T-helper 9 cell (primary cell): ENCODE data around the gene CCDC51.

Experiments used
- DNase-seq: peaks from one replicate; pipeline ENCODE4 v3.0.0-alpha.2; 2020

The CCDC51 gene

GRCh38 chr3:48418140-48418539 lies 21.8 kb downstream of the CCDC51 start:
- no peak for DNase-seq

GRCh38 chr3:48417529-48418108 lies 22.3 kb downstream of the CCDC51 start:
- DNase-seq = no peak

GRCh38 chr3:48416546-48416945 lies 23.4 kb downstream of the CCDC51 start:
- no peak for DNase-seq

GRCh38 chr3:48416091-48416505 lies 23.8 kb downstream of the CCDC51 start:
- DNase-seq = no peak

GRCh38 chr3:48415251-48415953 lies 24.5 kb downstream of the CCDC51 start:
- no peak for DNase-seq

- DNase-seq = no peak
These were observed 25.3 kb downstream of the CCDC51 start for GRCh38 chr3:48414376-48415250.

- no peak for DNase-seq
These were observed 26.3 kb downstream of the CCDC51 start for GRCh38 chr3:48413611-48414010.

GRCh38 chr3:48413086-48413485 lies 26.8 kb downstream of the CCDC51 start:
- no peak for DNase-seq

GRCh38 chr3:48412375-48413001 lies 27.4 kb downstream of the CCDC51 start:
- no peak for DNase-seq

GRCh38 chr3:48411606-48412374 lies 28.1 kb downstream of the CCDC51 start:
- no peak for DNase-seq

- DNase-seq = no peak
These were observed 28.8 kb downstream of the CCDC51 start for GRCh38 chr3:48411041-48411588.

GRCh38 chr3:48410205-48411040 lies 29.5 kb downstream of the CCDC51 start:
- no peak for DNase-seq

- no peak for DNase-seq
These were observed 30.4 kb downstream of the CCDC51 start for GRCh38 chr3:48409291-48410201.

GRCh38 chr3:48408823-48409281 lies 31.1 kb downstream of the CCDC51 start:
- no peak for DNase-seq

GRCh38 chr3:48407542-48408099 lies 32.3 kb downstream of the CCDC51 start:
- DNase-seq = no peak

GRCh38 chr3:48406443-48407431 lies 33.2 kb downstream of the CCDC51 start:
- DNase-seq = no peak

- DNase-seq = no peak
These were observed 33.9 kb downstream of the CCDC51 start for GRCh38 chr3:48405971-48406370.

GRCh38 chr3:48405343-48405881 lies 34.5 kb downstream of the CCDC51 start:
- DNase-seq = no peak
